ENCODE results near the gene MCM3AP.

MCM3AP gene

GRCh38 chr21:46285206-46285661 is at the start of gene MCM3AP:
MCM3AP (minus strand) TSS chr21:46285611; CDS start chr21:46285286, 325 bp downstream.
- no peak for DNase-seq

- no peak for DNase-seq
Measured at GRCh38 chr21:46334351-46335140, 49.1 kb upstream of the MCM3AP start.

GRCh38 chr21:46329796-46330195 is 44.4 kb upstream of the MCM3AP start:
- DNase-seq, result no peak

- no peak for DNase-seq
Measured at GRCh38 chr21:46328151-46328550, 42.7 kb upstream of the MCM3AP start.

DNA sequence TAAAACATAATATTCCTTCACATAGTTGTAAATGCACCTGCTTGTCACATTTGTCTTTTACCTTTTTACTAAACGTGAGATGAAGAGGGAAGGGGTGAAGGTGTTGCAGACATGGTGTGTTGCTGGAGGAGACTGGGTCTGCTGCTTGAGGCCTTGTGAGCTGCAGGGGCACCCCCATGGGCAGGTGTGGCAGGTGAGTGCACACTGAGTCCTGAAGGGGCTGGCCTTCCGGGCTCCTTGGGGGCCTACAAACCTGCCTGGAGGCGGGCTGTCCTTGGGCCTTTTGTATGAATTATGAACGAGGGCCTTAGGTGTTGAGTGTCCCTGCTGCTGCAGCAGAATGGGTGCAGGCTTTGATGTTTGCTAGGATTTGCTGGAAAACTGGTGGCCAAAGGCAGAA is 42.3 kb upstream of the MCM3AP start:
- DNase-seq, result no peak

GRCh38 chr21:46326110-46326703 is 40.8 kb upstream of the MCM3AP start:
- DNase-seq, result no peak

DNA sequence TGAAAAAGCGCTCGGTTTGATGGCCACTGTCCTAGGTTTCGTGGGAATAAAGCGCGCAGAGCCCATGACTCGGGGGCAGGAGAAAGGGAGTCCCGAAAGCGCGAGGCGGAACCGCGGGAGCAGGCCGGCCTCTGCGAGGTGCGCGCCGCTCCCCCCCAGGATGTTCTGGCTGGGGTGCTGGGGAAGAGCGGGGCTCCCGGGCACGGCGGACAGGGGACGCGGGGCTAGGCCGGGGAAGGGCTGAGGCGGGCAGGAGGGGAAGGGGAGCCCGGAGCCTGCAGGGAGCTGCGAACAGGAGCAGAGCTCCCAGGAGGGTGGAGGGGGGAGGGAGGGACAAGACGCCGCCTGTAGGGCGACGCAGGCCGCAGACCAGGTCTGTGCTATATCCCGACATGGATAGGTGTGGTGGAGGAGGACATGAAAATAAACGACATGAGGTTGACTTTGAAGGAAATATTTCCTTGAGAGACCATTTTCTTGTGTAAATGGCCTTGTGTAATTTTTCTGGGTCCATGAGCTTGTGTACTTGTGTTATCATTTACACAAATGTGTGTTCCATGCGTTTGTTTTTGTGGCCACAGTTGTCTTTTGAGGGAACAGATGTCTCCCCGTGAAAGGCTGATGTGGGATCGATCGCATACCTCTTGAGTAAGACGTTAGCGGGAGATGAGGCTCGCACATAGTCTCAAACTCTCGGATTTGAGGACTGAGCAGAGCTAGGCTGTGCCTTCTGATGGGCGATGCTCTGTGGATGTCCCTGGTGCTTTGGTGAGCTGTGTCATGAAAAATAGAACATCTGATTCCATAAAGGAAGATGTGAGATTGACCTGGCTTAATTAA is 39.9 kb upstream of the MCM3AP start:
- DNase-seq, result peak; percentile 44

DNA sequence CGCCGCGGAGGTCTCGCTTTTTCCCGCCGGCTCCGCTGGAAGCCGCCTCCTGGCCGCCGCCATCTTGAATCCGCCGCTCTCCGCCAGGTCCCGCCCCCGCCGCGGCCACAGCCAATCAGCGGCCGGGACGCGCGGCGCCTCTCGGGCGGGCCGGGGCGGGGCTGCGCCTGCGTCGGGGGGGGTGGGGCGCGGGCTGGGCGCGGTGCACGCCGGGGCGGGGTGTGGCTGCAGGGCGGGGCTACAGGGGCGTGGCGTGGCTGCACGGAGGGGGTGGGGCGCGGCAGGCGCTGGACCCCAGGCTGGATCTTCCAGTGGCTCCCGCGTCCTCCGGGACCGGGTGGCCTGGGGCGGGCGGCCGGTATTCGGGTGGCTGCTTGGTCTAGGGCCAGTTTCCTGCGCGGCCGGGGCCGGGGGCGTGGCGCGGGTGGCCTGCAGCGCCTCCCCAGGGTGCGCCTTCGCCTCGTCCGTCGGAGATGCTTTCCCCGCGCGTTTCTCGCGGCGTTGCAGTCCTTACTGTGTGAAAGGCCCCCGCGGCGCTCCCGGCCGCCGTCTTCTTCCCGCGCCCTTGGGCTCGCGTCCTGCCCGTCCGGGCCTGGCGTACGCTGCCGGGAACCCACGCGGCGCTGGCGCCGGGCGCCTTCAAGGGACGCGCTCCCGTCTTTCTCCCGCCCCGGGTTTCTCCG is 39.1 kb upstream of the MCM3AP start:
- DNase-seq, result peak; percentile 95

- peak; percentile 99 for DNase-seq
Measured at GRCh38 chr21:46323710-46324389, 38.4 kb upstream of the MCM3AP start, which contains the start of the genes C21orf58 and PCNT. C21orf58 (minus strand) TSS chr21:46323870; CDS start chr21:46322738, 1,132 bp downstream. PCNT (plus strand) TSS chr21:46324156; CDS start chr21:46324229, 73 bp downstream.

GRCh38 chr21:46323227-46323709 is 37.9 kb upstream of the MCM3AP start:
- no peak for DNase-seq

GRCh38 chr21:46322351-46323226 is 37.2 kb upstream of the MCM3AP start:
- DNase-seq, result no peak

- no peak for DNase-seq
Measured at GRCh38 chr21:46320331-46320801, 35.0 kb upstream of the MCM3AP start.

DNA sequence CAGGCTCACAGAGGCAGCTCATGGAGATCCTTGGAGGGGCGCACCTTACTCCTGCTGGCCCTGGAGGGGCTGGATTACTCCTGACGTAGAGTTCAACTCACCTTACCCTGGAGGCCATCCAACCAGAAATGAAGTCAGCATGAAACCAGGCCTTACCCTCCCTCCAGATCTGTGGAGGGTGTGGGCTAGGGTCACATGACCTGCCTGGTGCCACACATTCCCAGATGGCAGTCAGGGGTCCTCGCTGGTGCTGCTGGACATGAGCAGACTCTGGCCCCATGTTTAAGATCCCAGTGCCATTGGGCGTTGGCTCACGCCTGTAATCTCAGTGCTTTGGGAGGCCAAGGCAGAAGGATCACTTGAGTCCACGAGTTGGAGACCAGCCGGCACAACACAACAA is 33.8 kb upstream of the MCM3AP start:
- DNase-seq, result no peak

- no peak for DNase-seq
Measured at GRCh38 chr21:46318464-46318845, 33.0 kb upstream of the MCM3AP start.

- no peak for DNase-seq
Measured at GRCh38 chr21:46317710-46318463, 32.5 kb upstream of the MCM3AP start.

GRCh38 chr21:46316708-46317324 is 31.4 kb upstream of the MCM3AP start:
- no peak for DNase-seq

DNA sequence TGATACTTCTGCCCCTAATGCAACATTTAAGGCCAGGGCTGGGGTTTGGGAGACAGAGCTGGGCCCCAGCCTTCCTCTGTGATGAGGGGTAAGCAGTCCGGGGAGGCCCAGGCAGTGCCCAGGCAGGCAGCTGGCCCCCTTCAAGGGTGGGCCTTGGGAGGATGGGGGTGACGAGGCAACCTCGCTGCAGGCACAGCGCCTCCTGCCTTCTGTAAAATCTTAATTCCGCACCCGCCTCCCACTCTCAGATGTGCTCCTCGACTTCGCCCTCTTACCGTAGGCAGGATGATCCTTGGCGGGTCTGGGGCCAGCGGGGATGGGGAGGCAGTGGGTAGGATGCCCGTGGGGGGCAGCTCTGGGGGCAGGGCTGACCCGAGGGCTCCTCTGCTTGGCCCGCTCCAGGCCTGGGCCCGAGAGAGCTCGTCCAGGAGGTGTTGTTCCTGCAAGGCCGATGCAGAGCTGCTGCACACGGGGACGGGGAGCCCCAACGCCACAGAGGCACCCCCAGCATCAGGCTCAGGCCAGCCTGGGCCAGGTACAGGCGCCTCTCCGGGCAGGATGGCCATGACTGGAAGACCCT is 29.1 kb upstream of the MCM3AP start:
- DNase-seq, result no peak

- DNase-seq, result no peak
Measured at GRCh38 chr21:46312949-46313348, 27.5 kb upstream of the MCM3AP start.

DNA sequence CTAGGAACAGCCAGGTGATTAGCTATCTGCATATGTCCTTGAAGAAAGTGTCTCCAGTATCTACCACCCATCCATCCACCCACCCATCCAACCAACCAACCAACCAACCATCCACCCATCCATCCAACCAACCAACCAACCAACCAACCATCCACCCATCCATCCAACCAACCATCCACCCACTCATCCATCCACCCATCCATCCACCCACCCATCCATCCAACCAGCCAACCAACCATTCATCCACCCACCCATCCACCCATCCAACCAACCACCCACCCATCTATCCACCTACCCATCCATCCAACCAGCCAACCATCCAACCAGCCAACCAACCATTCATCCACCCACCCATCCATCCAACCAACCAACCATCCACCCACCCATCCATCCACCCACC is 26.2 kb upstream of the MCM3AP start:
- DNase-seq, result no peak
